Heart left ventricle (tissue), 13 donors: ENCODE results near the gene RHO.

ENCODE experiments used
- POLR2A ChIP-seq, 2 donors: fragments of 450-650 bp; IDR thresholded peaks; one replicate each; pipeline ENCODE4 v1.6.1; 2017; ENCODE audit warnings: antibody characterized with exemption in 2 of 2, mild to moderate bottlenecking in 2 of 2, moderate library complexity in 2 of 2
- TF ChIP-seq, protein P1 (sequence below), 12 donors: fragments of 200-600 bp; sonication (generic) in 4 of 12; IDR thresholded peaks; one replicate each; pipeline versions ENCODE4 v1.5.0 to v1.8.0; 2018 to 2022; ENCODE audit warnings: antibody characterized with exemption in 12 of 12, mild to moderate bottlenecking in 5 of 12
- donor health status: ischemic (EF 13 %, LVEDD 7.1; RV severe dilation, severe dysfunction).
- donor health status: DM: no; HTN: yes; CAD: no.
- donor health status: DM: no; HTN: no; CAD: no.
- donor health status: ischemic (EF 25% LVEDD 6.9; RV normal size, moderate dysfunction).
- donor health status: ischemic (EF 25% LVEDD 5.7; RV mildly dilated, moderate dysfunction).
- donor health status: ischemic (EF 35%, LVEDD 5.7; RV mildly dilated, moderate dysfunction).
- donor health status: nonischemic (EF 11% LVEDD 7.7; RV severe dilation, severe dysfunction).
- donor health status: DM: yes; HTN: yes; CAD: no.
- donor health status: PGD.
- donor health status: ischemic (EF 29% LVEDD 5.4; RV normal size, mild dysfunction).
- donor health status: nonischemic (EF 23%, LVEDD 6.1; RV moderate dilation, normal function).

DNA sequence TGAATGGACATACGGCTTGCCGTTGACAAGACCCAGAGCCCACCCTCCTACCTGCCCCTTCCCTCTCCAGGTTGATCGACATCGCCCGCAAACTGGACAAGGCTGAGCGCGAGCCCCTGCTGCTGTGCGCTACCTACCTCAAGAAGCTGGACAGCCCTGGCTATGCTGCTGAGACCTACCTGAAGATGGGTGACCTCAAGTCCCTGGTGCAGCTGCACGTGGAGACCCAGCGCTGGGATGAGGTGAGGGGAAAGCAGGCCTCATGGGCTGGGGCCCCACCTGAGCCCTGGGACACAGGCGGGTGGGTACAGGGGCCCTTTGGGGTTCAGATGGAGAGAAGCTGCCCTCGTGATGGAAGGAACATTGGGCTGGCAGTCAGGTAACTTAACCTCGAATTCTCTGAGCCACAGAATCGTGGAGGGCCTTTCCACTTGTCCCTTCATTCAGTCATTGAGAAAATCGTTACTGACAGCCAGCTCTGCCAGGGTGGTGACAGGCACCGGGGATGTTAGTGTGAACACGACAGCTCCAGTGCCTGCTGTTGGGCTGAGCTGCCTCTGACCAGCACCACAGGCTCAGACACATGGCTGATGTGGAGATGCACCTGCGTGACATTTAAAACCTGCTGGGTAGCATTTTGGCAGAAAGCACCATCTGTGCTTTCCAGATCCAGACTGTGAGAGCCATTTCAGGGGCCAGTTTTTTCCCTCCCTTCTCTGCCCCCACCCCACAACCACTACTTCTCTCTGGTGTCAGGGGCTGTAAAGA lies 25.6 kb upstream of the RHO start:
- TF ChIP-seq, protein P1, sequence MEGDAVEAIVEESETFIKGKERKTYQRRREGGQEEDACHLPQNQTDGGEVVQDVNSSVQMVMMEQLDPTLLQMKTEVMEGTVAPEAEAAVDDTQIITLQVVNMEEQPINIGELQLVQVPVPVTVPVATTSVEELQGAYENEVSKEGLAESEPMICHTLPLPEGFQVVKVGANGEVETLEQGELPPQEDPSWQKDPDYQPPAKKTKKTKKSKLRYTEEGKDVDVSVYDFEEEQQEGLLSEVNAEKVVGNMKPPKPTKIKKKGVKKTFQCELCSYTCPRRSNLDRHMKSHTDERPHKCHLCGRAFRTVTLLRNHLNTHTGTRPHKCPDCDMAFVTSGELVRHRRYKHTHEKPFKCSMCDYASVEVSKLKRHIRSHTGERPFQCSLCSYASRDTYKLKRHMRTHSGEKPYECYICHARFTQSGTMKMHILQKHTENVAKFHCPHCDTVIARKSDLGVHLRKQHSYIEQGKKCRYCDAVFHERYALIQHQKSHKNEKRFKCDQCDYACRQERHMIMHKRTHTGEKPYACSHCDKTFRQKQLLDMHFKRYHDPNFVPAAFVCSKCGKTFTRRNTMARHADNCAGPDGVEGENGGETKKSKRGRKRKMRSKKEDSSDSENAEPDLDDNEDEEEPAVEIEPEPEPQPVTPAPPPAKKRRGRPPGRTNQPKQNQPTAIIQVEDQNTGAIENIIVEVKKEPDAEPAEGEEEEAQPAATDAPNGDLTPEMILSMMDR (IDR thresholded peaks at IDR 0.05): no peak
- no peak for TF ChIP-seq POLR2A (IDR thresholded peaks at IDR 0.05)
